ENCODE data around the gene PNPLA1. TPM values are rescaled to one million over a fixed set of nuclear protein-coding genes. Genes with fewer than 3 reads are reported as not detected.

Gene PNPLA1
- total and polyA plus RNA-seq, 8 donors, result 0.11 to 2.0 (median 0.15) TPM; not detected in 1

- no peaks in the 10 kb centered on the region for H3K27me3 ChIP-seq
- H3K9me3 ChIP-seq, result no peaks in the 10 kb centered on the region
- no peak for DNase-seq
- intact Hi-C loops (cut with DNase I), result no loop called here
- peaks cover 0 to 91% of the 10 kb centered on the region in 2 donors for H3K36me3 ChIP-seq
- no peak overlapping the region for H3K27ac ChIP-seq
- H3K4me3 ChIP-seq, result no peak overlapping the region
- TF ChIP-seq, protein P1, sequence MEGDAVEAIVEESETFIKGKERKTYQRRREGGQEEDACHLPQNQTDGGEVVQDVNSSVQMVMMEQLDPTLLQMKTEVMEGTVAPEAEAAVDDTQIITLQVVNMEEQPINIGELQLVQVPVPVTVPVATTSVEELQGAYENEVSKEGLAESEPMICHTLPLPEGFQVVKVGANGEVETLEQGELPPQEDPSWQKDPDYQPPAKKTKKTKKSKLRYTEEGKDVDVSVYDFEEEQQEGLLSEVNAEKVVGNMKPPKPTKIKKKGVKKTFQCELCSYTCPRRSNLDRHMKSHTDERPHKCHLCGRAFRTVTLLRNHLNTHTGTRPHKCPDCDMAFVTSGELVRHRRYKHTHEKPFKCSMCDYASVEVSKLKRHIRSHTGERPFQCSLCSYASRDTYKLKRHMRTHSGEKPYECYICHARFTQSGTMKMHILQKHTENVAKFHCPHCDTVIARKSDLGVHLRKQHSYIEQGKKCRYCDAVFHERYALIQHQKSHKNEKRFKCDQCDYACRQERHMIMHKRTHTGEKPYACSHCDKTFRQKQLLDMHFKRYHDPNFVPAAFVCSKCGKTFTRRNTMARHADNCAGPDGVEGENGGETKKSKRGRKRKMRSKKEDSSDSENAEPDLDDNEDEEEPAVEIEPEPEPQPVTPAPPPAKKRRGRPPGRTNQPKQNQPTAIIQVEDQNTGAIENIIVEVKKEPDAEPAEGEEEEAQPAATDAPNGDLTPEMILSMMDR (IDR thresholded peaks at IDR 0.05), result no peak
- peaks cover 0 to 26% of the 10 kb centered on the region in 2 donors for H3K4me1 ChIP-seq
- ATAC-seq, result no peak
Measured at GRCh38 chr6:36229223-36229622, 40.6 kb upstream of the PNPLA1 start.

DNA sequence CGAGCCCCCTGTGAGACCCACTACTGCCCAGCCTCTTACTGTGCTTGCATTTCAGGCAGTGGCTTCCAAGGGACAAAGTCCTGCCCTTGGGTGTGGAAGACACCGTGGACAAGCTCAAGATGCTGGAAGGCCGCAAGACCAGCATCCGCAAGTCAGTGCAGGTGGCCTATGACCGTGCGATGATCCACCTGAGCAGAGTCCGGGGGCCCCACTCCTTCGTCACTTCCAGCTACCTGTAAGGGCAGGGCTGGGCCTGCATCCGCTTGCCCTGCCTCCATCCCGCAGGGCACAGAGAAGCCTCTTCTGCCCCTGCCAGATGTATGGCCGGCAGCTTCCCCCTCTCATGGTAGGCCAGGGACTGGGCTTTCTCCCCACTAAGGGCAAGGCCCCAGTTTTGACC is 39.5 kb upstream of the PNPLA1 start:
- DNase-seq (no peak), ATAC-seq (no peak)
- Histone ChIP-seq H3K27me3 (no peaks in the 10 kb centered on the region), H3K36me3 (peaks cover 0 to 80% of the 10 kb centered on the region in 2 donors), H3K9me3 (no peaks in the 10 kb centered on the region), H3K27ac (no peak overlapping the region), H3K4me3 (no peak overlapping the region), H3K4me1 (peaks cover 0 to 15% of the 10 kb centered on the region in 2 donors)
- TF ChIP-seq, protein P1 (IDR thresholded peaks at IDR 0.05), result no peak
- intact Hi-C loops (cut with DNase I), result no loop called here

GRCh38 chr6:36232172-36232571 is 37.7 kb upstream of the PNPLA1 start:
- ATAC-seq (no peak), DNase-seq (no peak)
- H3K27ac ChIP-seq, result no peak overlapping the region
- no peak overlapping the region for H3K4me3 ChIP-seq
- intact Hi-C loops (cut with DNase I), result no loop called here
- no peaks in the 10 kb centered on the region for H3K27me3 ChIP-seq
- peaks cover 0 to 66% of the 10 kb centered on the region in 2 donors for H3K36me3 ChIP-seq
- H3K9me3 ChIP-seq, result no peaks in the 10 kb centered on the region
- H3K4me1 ChIP-seq, result peaks cover 0 to 15% of the 10 kb centered on the region in 2 donors
- TF ChIP-seq, protein P1 (IDR thresholded peaks at IDR 0.05), result no peak

DNA sequence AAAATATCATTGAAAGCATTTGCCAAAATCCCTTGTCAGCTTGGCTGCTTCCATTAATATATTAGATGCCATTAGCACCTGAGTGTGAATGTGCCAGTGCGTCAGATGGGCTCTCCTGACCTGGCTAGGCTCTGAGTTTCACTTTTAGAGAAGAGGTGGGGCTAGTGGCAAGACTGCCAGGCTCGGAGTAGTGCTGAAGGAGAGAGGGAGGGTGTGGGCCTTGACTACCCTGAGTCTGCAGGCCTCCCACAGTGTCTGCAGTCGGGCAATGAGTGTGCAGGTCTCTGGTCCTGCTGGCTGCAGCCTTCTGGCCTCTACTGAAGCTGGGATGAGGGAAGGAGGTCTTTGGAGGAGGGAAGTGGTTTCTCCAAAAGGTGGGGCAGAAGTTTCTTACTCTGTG is 34.6 kb upstream of the PNPLA1 start:
- peaks cover 0 to 12% of the 10 kb centered on the region in 2 donors for H3K4me1 ChIP-seq
- TF ChIP-seq, protein P1 (IDR thresholded peaks at IDR 0.05), result no peak
- no peaks in the 10 kb centered on the region for H3K27me3 ChIP-seq
- ATAC-seq (peak; percentile 65), DNase-seq (no peak)
- no peak overlapping the region for H3K27ac ChIP-seq
- peaks cover 0 to 35% of the 10 kb centered on the region in 2 donors for H3K36me3 ChIP-seq
- intact Hi-C loops (cut with DNase I), result no loop called here
- H3K9me3 ChIP-seq, result no peaks in the 10 kb centered on the region
- H3K4me3 ChIP-seq, result no peak overlapping the region

GRCh38 chr6:36235862-36236261 is 34.0 kb upstream of the PNPLA1 start:
- DNase-seq (no peak), ATAC-seq (no peak)
- intact Hi-C loops (cut with DNase I), result no loop called here
- TF ChIP-seq, protein P1 (IDR thresholded peaks at IDR 0.05), result no peak
- Histone ChIP-seq H3K9me3 (no peaks in the 10 kb centered on the region), H3K27ac (no peak overlapping the region), H3K4me1 (peaks cover 0 to 12% of the 10 kb centered on the region in 2 donors), H3K4me3 (no peak overlapping the region), H3K36me3 (peaks cover 0 to 30% of the 10 kb centered on the region in 2 donors), H3K27me3 (no peaks in the 10 kb centered on the region)
